Measurements from ENCODE around the gene SPECC1.

DNA sequence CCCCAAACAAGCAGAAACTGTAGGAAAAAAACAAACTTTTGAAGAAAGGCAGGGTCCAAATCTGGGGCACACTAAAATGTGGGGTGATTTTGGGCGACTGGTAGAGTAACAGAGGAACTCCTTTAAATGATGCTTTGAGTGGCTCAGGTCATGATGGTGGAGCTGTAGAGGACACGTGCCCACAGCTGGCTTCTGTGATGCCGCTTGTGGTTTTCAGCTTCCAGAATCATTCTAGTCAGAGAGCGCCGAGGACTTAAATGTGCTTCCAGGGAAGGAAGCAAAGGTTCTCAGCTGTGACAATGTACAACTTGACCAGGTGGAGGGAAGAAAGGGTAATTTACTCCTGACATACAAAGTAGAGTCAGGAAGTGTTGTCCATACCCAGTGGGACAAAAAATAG is 295.8 kb downstream of the SPECC1 start:
- no peak for TF ChIP-seq CTCF (IDR thresholded peaks at IDR 0.05)
- TF ChIP-seq POLR2A (IDR thresholded peaks at IDR 0.05), result no peak

Data from lower leg skin (tissue), 3 donors.